Heart left ventricle (tissue), 16 donors: Measurements from ENCODE around the gene YIPF3. TPM values are rescaled to one million over a fixed set of nuclear protein-coding genes. Genes with fewer than 3 reads are reported as not detected.

Experiments used
- ATAC-seq, 4 donors: fragments of 200-7000 bp; cut with Tn5 transposase; one replicate each; pipeline ENCODE4 v1.9.1; 2020 to 2022; ENCODE audit warnings: moderate library complexity in 4 of 4, mild to moderate bottlenecking in 3 of 4, moderate number of reproducible peaks in 1 of 4
- DNase-seq, 5 donors: peaks; one replicate each; pipeline ENCODE4 v3.0.0-alpha.2; 2020
- H3K27ac ChIP-seq, 12 donors: fragments of 200-600 bp; sonication (generic) in 4 of 12; one replicate each; pipeline versions ENCODE4 v1.5.0 to v1.8.0; 2016 to 2022; ENCODE audit warnings: mild to moderate bottlenecking in 2 of 12
- H3K27me3 ChIP-seq, 9 donors: fragments of 200-600 bp; sonication (generic) in 2 of 9; one replicate each; pipeline versions ENCODE4 v1.5.1 to v1.8.0; 2016 to 2022; ENCODE audit warnings: mild to moderate bottlenecking in 3 of 9
- H3K36me3 ChIP-seq, 9 donors: fragments of 200-600 bp; sonication (generic) in 2 of 9; one replicate each; pipeline versions ENCODE4 v1.5.0 to v1.8.0; 2018 to 2022; ENCODE audit warnings: mild to moderate bottlenecking in 2 of 9
- H3K4me1 ChIP-seq, 12 donors: fragments of 200-600 bp; sonication (generic) in 4 of 12; one replicate each; pipeline versions ENCODE4 v1.5.0 to v1.8.0; 2016 to 2022; ENCODE audit warnings: mild to moderate bottlenecking in 3 of 12
- H3K4me3 ChIP-seq, 12 donors: fragments of 200-600 bp; sonication (generic) in 4 of 12; one replicate each; pipeline versions ENCODE4 v1.5.0 to v1.8.0; 2017 to 2022; ENCODE audit warnings: mild to moderate bottlenecking in 9 of 12, moderate library complexity in 4 of 12
- H3K9me3 ChIP-seq, 12 donors: fragments of 200-600 bp; sonication (generic) in 4 of 12; one replicate each; pipeline versions ENCODE4 v1.5.0 to v1.8.0; 2016 to 2022; ENCODE audit warnings: mild to moderate bottlenecking in 1 of 12
- POLR2A ChIP-seq, 2 donors: fragments of 450-650 bp; IDR thresholded peaks; one replicate each; pipeline ENCODE4 v1.6.1; 2017; ENCODE audit warnings: antibody characterized with exemption in 2 of 2, mild to moderate bottlenecking in 2 of 2, moderate library complexity in 2 of 2
- WGBS, 4 donors: extraction: QIAGEN DNeasy Blood & Tissue Kit in 2 of 4; methylation state at CpG; one replicate each; pipeline versions ENCODE4 v1.1.5 to v1.1.7; 2013 to 2018; 5-methylcytosine and 5-hydroxymethylcytosine counted together
- intact Hi-C, 10 donors: fragments of 100-400 bp; cut with DNase I; formaldehyde crosslinking; loops; one replicate each; pipeline versions ENCODE4 v1.11.1 to v1.14.2; 2022
- polyA plus RNA-seq, 2 donors: library from polyadenylated mRNA; stranded (reverse); fragments of 200-250 nt; gene quantifications; one replicate each; pipeline ENCODE4 v1.2.3, GENCODE V29; 2013
- total RNA-seq, 9 donors: library from RNA; depleted of rRNA in 2 of 9; stranded (reverse); fragments of >200 nt in 2 of 9; fragmentation: NEBNext Ultra II Directional in 3 of 9; extraction: Animal tissue kit (Norgen Biotek cat#: 25700) in 3 of 9; gene quantifications; one replicate each; pipeline versions ENCODE4 v1.1.0 to v1.2.4, GENCODE V29; 2016 to 2023
- TF ChIP-seq, protein P1 (sequence below), 12 donors: fragments of 200-600 bp; sonication (generic) in 4 of 12; IDR thresholded peaks; one replicate each; pipeline versions ENCODE4 v1.5.0 to v1.8.0; 2018 to 2022; ENCODE audit warnings: antibody characterized with exemption in 12 of 12, mild to moderate bottlenecking in 5 of 12
- donor health status: ischemic (EF 13 %, LVEDD 7.1; RV severe dilation, severe dysfunction).
- donor health status: healthy with polysubstance abuse.
- donor health status: DM: no; HTN: yes; CAD: no.
- donor health status: DM: no; HTN: no; CAD: no.
- donor health status: ischemic (EF 25% LVEDD 6.9; RV normal size, moderate dysfunction).
- donor health status: ischemic (EF 25% LVEDD 5.7; RV mildly dilated, moderate dysfunction).
- donor health status: healthy.
- donor health status: DM: yes; HTN: yes; CAD: no.
- donor health status: ischemic (EF 35%, LVEDD 5.7; RV mildly dilated, moderate dysfunction).
- donor health status: nonischemic (EF 11% LVEDD 7.7; RV severe dilation, severe dysfunction).
- donor health status: DM: yes; HTN: yes; CAD: no.
- donor health status: PGD.
- donor health status: ischemic (EF 29% LVEDD 5.4; RV normal size, mild dysfunction).
- donor health status: nonischemic (EF 23%, LVEDD 6.1; RV moderate dilation, normal function).

YIPF3 gene
- total and polyA plus RNA-seq, 11 donors, result 63.4 to 132 (median 75.3) TPM

DNA sequence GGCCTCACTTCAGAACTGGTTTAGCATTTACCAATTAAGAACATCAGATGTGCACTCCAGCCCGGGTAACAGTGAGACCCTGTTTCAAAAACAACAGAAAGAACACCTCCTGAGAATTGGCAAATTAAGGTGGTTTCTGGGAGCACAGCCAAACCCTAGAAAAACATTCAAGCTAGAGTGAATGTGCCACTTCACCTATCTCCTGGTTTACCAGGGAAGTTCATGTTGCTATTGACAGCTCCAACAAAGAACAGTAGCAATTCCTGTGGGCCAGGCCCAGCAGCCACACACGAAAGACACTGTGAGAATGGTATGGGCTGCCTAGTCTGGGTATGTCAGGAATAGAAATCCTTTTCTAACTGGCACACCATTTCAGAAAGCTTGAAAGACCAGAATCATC is 5.1 kb upstream of the YIPF3 start:
- H3K27ac ChIP-seq, result peak overlapping the region in 9 of 12 donors; percentile 13 to 70 (median 54)
- H3K27me3 ChIP-seq, result no peaks in the 10 kb centered on the region
- DNase-seq, result no peak
- H3K4me3 ChIP-seq, result no peak overlapping the region
- H3K9me3 ChIP-seq, result no peaks in the 10 kb centered on the region
- WGBS, 4 donors, result 34 to 44% (median 38%) methylated on average over 2 of the region's 2 CpGs
- intact Hi-C loops, result no loop called here
- peaks cover 0 to 80% (median 78%) of the 10 kb centered on the region in 9 donors for H3K36me3 ChIP-seq
- TF ChIP-seq, protein P1, sequence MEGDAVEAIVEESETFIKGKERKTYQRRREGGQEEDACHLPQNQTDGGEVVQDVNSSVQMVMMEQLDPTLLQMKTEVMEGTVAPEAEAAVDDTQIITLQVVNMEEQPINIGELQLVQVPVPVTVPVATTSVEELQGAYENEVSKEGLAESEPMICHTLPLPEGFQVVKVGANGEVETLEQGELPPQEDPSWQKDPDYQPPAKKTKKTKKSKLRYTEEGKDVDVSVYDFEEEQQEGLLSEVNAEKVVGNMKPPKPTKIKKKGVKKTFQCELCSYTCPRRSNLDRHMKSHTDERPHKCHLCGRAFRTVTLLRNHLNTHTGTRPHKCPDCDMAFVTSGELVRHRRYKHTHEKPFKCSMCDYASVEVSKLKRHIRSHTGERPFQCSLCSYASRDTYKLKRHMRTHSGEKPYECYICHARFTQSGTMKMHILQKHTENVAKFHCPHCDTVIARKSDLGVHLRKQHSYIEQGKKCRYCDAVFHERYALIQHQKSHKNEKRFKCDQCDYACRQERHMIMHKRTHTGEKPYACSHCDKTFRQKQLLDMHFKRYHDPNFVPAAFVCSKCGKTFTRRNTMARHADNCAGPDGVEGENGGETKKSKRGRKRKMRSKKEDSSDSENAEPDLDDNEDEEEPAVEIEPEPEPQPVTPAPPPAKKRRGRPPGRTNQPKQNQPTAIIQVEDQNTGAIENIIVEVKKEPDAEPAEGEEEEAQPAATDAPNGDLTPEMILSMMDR (IDR thresholded peaks at IDR 0.05), result no peak
- peak in 2 of 4 donors; percentile 54 to 58 for ATAC-seq
- H3K4me1 ChIP-seq, result peaks cover 0 to 38% (median 24%) of the 10 kb centered on the region in 12 donors

- WGBS, 4 donors, result 88 to 94% (median 90%) methylated on average over 8 of the region's 8 CpGs
- H3K4me1 ChIP-seq, result peaks cover 10 to 52% (median 35%) of the 10 kb centered on the region in 12 donors
- TF ChIP-seq POLR2A (IDR thresholded peaks at IDR 0.05), result no peak
- TF ChIP-seq, protein P1 (IDR thresholded peaks at IDR 0.05), result no peak
- no peak overlapping the region for H3K4me3 ChIP-seq
- no peaks in the 10 kb centered on the region for H3K27me3 ChIP-seq
- intact Hi-C loops, result no loop called here
- no peaks in the 10 kb centered on the region for H3K9me3 ChIP-seq
- H3K36me3 ChIP-seq, result peaks cover 0 to 68% (median 65%) of the 10 kb centered on the region in 9 donors
- ATAC-seq, result no peak
- DNase-seq, result no peak
- no peak overlapping the region for H3K27ac ChIP-seq
Observed at GRCh38 chr6:43520097-43520496, 3.4 kb upstream of the YIPF3 start.

- Histone ChIP-seq H3K9me3 (no peaks in the 10 kb centered on the region), H3K27me3 (no peaks in the 10 kb centered on the region), H3K4me3 (peak overlapping the region; percentile 42 to 99 (median 78)), H3K4me1 (peaks cover 10 to 66% (median 45%) of the 10 kb centered on the region in 12 donors), H3K27ac (peak overlapping the region in 10 of 12 donors; percentile 69 to 98 (median 90)), H3K36me3 (peaks cover 0 to 68% (median 65%) of the 10 kb centered on the region in 9 donors)
- intact Hi-C loops, result loop anchor here in 2 of 10 donors (5.0 kb wide), 1 partner anchor 60 kb away; the partner anchor contains the start of genes POLH (in 2 of the 2) and XPO5 (in 2 of the 2)
- TF ChIP-seq, protein P1 (IDR thresholded peaks at IDR 0.05), result no peak
- no peak for TF ChIP-seq POLR2A (IDR thresholded peaks at IDR 0.05)
- no peak for ATAC-seq
- WGBS, 4 donors, result 2 to 6% (median 4%) methylated on average over 10 of the region's 10 CpGs
- no peak for DNase-seq
Observed at GRCh38 chr6:43517505-43518357, 1.0 kb upstream of the YIPF3 start.

GRCh38 chr6:43516367-43516696 is 394 bp downstream of the YIPF3 start:
- H3K4me3 ChIP-seq, result peak overlapping the region; percentile 42 to 99 (median 78)
- H3K27ac ChIP-seq, result peak overlapping the region; percentile 57 to 98 (median 90)
- intact Hi-C loops, result loop anchor here in 2 of 10 donors (5.0 kb wide), 1 partner anchor 61 kb away; the partner anchor contains the start of genes POLH (in 2 of the 2) and XPO5 (in 2 of the 2)
- H3K4me1 ChIP-seq, result peaks cover 19 to 68% (median 54%) of the 10 kb centered on the region in 12 donors
- no peak for TF ChIP-seq POLR2A (IDR thresholded peaks at IDR 0.05)
- TF ChIP-seq, protein P1 (IDR thresholded peaks at IDR 0.05), result no peak
- DNase-seq, result no peak
- WGBS, 4 donors, result 0 to 1% (median 0%) methylated on average over 6 to 10 of the region's 10 CpGs
- ATAC-seq, result peak in 2 of 4 donors; percentile 0 to 10
- no peaks in the 10 kb centered on the region for H3K9me3 ChIP-seq
- H3K36me3 ChIP-seq, result peaks cover 0 to 68% (median 65%) of the 10 kb centered on the region in 9 donors
- no peaks in the 10 kb centered on the region for H3K27me3 ChIP-seq
